Activated CD4-positive, alpha-beta memory T cell treated with anti-CD3 and anti-CD28 coated beads, Interleukin-2, amount 10 ng/mL, durations not matched to agents 7 days and 5 days (primary cell): ENCODE measurements around the gene SKIC2. TPM values are rescaled to one million over a fixed set of nuclear protein-coding genes. Genes with fewer than 3 reads are reported as not detected.
"Not testable (repeated sequence)": the region's sequence is repeated elsewhere in the genome, so short reads cannot be mapped to it uniquely, and the experiment has no call there.

Experiments
- CTCF ChIA-PET: fragments of 350-600 bp; sonication (Branson Sonifier 250); formaldehyde crosslinking; loops from one replicate; lab custom pipeline; 2021; ENCODE audit warnings: antibody characterized with exemption, inconsistent platforms; lab: Charles Lee
- POLR2A ChIA-PET: fragments of 350-600 bp; sonication (Branson Sonifier 250); formaldehyde crosslinking; loops from one replicate; lab custom pipeline; 2021; ENCODE audit warnings: antibody characterized with exemption; lab: Charles Lee
- DNase-seq: peaks from one replicate; pipeline ENCODE4 v3.0.0-alpha.2; 2020
- H3K27ac Mint-ChIP-seq: one replicate; pipeline ENCODE4 v1.8.0; 2021; ENCODE audit warnings: mild to moderate bottlenecking, mixed read lengths
- H3K27me3 Mint-ChIP-seq: one replicate; pipeline ENCODE4 v1.8.0; 2021; ENCODE audit warnings: mixed read lengths
- H3K36me3 Mint-ChIP-seq: one replicate; pipeline ENCODE4 v1.8.0; 2021; ENCODE audit warnings: low read depth, mixed read lengths
- H3K4me1 Mint-ChIP-seq: one replicate; pipeline ENCODE4 v1.8.0; 2021; ENCODE audit warnings: mixed read lengths
- H3K4me3 Mint-ChIP-seq: one replicate; pipeline ENCODE4 v1.8.0; 2021; ENCODE audit warnings: mild to moderate bottlenecking, mixed read lengths
- H3K9me3 Mint-ChIP-seq: one replicate; pipeline ENCODE4 v1.8.0; 2021; ENCODE audit warnings: mixed read lengths
- total RNA-seq, 2 experiments: library from RNA; stranded (reverse); gene quantifications; one replicate each; pipeline ENCODE4 v1.2.3, GENCODE V29; 2021

Gene SKIC2
- total RNA-seq, 2 experiments from 2014 or later = 69.4 to 74.2 TPM

DNA sequence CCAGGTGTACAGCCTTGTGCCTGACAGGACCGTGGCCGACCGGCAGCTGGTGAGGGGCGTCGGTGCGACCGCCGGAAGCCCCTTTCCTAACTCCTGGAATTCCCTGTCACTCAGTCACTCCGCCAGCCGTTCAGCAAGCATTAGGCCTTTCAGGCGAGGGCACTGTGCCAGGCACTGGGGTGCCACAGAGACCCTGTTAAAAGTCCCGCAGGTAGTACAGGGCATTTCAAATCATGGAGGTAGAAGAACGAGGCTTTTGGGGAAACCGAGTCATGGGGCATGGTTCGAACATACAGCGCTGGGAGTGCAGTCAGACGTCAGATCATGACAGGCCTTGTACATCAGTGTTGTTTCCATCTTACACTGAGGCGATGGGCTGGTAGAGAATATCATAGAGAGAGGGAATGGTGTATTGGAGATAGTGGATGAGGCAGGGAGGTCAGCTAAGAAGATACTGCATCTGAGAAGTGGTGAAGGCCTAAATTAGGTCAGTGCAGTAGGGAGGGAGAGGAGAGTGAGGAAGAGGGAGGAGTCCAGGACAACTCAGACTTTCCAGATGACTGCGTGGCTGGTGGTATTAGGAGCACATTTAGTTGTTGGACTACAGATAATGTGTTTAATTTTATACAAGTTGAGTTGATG, 13.9 kb downstream of the SKIC2 start:
- Mint-ChIP-seq H3K27ac (peak overlapping the region; percentile 99), H3K4me3 (peak overlapping the region; percentile 97), H3K9me3 (no peaks in the 10 kb centered on the region), H3K36me3 (peaks cover 26% of the 10 kb centered on the region), H3K4me1 (peaks cover 45% of the 10 kb centered on the region), H3K27me3 (no peaks in the 10 kb centered on the region)
- CTCF ChIA-PET = interaction anchor here (1.2 to 3.0 kb wide), 4 partner anchors 14 to 109 kb away, joined by 3 to 13 read pairs (median 10); partner anchors contain the start of genes NELFE, NEU1 and SKIC2
- DNase-seq = no peak
- POLR2A ChIA-PET = interaction anchor here (1.0 to 8.3 kb wide), 14 partner anchors 13 to 998 kb away, joined by 3 to 162 read pairs (median 4); partner anchors contain the start of genes CFB, CSNK2B, DDX39B and EHMT2

DNA sequence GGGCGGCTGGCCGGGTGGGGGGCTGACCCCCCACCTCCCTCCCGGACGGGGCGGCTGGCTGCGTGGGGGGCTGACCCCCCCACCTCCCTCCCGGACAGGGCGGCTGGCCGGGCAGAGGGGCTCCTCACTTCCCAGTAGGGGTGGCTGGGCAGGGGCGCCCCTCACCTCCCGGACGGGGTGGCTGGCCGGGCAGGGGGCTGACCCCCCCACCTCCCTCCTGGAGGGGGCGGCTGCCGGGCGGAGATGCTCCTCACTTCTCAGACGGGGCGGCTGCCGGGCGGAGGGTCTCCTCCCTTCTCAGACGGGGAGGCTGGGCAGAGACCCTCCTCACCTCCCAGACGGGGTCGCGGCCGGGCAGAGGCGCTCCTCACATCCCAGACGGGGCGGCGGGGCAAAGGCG, 17.1 kb downstream of the SKIC2 start:
- CTCF ChIA-PET = not testable (repeated sequence)

DNA sequence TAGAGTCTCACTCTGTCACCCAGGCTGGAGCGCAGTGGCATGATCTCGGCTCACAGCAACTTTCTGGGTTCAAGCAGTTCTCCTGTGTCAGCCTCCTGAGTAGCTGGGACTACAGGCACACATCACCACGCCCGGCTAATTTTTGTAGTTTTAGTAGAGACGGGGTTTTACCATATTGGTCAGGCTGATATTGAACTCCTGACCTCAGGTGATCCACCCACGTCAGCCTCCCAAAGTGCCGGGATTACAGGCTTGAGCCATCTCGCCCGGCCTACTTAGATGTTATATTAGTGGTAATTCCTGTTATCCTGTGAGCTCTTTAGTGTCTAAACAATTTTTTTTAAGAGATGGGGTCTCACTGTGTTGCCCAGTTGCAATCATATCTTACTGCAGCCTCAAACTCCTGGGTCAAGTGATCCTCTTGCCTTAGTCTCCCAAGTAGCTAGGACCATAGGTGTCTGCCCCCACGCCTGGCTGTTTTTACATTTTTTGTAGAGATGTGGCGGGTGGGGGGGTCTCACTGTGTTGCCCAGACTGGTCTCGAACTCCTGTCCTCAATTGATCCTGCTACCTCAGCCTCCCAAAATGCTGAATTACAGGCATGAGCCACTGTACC, 18.9 kb downstream of the SKIC2 start:
- POLR2A ChIA-PET = no interaction called here

More for the DNA sequence above, 17.1 kb downstream of the SKIC2 start:
- H3K36me3 Mint-ChIP-seq, H3K27me3 Mint-ChIP-seq, H3K9me3 Mint-ChIP-seq, DNase-seq, H3K27ac Mint-ChIP-seq, H3K4me3 Mint-ChIP-seq: not testable (repeated sequence)
- peaks cover 33% of the 10 kb centered on the region for H3K4me1 Mint-ChIP-seq
- POLR2A ChIA-PET = interaction anchor here (8.3 kb wide), 1 partner anchor 16 kb away, joined by 162 read pairs; the partner anchor contains the start of genes NELFE and SKIC2

DNA sequence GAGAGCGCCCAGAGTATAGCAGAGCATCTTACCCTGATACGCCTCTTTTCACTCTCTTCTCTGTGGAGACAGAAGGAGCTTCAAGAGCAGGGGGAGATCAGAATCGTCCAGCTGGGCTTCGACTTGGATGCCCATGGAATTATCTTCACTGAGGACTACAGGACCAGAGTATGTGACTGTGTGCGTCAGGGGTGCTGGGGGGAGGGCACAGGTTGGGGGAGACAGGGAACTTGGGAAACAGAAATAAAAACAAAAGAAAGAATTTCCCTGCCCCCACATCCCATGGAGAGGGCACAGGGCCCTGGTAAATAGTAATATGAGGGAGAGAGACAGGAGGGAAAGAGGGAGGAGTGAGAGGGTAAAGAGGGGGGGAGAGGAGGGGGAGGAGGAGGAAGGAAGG, 19.9 kb downstream of the SKIC2 start:
- DNase-seq = no peak
- H3K9me3 Mint-ChIP-seq = no peaks in the 10 kb centered on the region
- ChIA-PET CTCF (interaction anchor here (0.6 to 1.4 kb wide), 2 partner anchors 27 to 50 kb away, joined by 4 to 5 read pairs; no protein-coding TSS in a partner anchor), POLR2A (no interaction called here)
- peaks cover 10% of the 10 kb centered on the region for H3K4me1 Mint-ChIP-seq
- no peak overlapping the region for H3K4me3 Mint-ChIP-seq
- no peaks in the 10 kb centered on the region for H3K27me3 Mint-ChIP-seq
- H3K27ac Mint-ChIP-seq = peak overlapping the region; percentile 40
- H3K36me3 Mint-ChIP-seq = no peaks in the 10 kb centered on the region

More for the DNA sequence above, 18.9 kb downstream of the SKIC2 start:
- no peaks in the 10 kb centered on the region for H3K27me3 Mint-ChIP-seq
- peaks cover 4% of the 10 kb centered on the region for H3K36me3 Mint-ChIP-seq
- CTCF ChIA-PET = interaction anchor here (0.6 to 1.4 kb wide), 2 partner anchors 26 to 49 kb away, joined by 4 to 5 read pairs; no protein-coding TSS in a partner anchor
- no peak overlapping the region for H3K4me3 Mint-ChIP-seq
- H3K27ac Mint-ChIP-seq = no peak overlapping the region
- H3K9me3 Mint-ChIP-seq = no peaks in the 10 kb centered on the region
- DNase-seq = no peak
- H3K4me1 Mint-ChIP-seq = peaks cover 19% of the 10 kb centered on the region

DNA sequence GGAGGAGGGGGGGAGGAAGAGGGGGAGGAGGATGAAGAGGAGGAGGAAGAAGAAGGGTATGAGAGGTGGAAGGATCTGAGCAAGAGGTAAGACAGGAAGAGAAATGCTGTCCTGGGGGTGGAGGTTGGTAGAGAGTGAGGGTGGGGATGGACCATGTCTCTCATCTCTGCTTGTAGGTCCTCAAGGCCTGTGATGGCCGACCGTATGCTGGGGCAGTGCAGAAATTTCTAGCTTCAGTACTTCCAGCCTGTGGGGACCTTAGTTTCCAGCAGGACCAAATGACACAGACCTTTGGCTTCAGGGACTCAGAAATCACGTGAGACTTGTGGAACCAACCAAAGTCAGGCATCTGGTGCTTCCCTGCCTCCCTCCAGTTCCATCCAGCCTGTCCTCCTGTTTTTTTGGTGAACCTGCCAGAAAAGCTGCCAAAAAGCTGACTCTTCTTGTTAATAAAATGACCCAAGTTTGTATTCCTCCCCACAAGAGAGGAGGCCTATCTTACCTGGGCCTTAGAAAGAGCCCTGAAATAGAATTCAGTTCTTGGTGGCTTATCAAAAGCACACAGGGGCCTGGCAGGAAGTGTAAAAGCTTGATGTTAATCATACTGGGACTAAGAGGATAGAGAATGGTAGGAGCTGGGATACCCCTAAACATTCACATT, 20.4 kb downstream of the SKIC2 start:
- Mint-ChIP-seq H3K4me1 (peaks cover 6% of the 10 kb centered on the region), H3K4me3 (no peak overlapping the region), H3K36me3 (no peaks in the 10 kb centered on the region), H3K9me3 (no peaks in the 10 kb centered on the region), H3K27ac (peak overlapping the region; percentile 27), H3K27me3 (no peaks in the 10 kb centered on the region)
- no peak for DNase-seq
- CTCF ChIA-PET = interaction anchor here (0.6 kb wide), 1 partner anchor 155 kb away, joined by 3 read pairs; no protein-coding TSS in a partner anchor
- POLR2A ChIA-PET = interaction anchor here (0.6 to 0.8 kb wide), 2 partner anchors 18 to 72 kb away, joined by 3 read pairs; no protein-coding TSS in a partner anchor

DNA sequence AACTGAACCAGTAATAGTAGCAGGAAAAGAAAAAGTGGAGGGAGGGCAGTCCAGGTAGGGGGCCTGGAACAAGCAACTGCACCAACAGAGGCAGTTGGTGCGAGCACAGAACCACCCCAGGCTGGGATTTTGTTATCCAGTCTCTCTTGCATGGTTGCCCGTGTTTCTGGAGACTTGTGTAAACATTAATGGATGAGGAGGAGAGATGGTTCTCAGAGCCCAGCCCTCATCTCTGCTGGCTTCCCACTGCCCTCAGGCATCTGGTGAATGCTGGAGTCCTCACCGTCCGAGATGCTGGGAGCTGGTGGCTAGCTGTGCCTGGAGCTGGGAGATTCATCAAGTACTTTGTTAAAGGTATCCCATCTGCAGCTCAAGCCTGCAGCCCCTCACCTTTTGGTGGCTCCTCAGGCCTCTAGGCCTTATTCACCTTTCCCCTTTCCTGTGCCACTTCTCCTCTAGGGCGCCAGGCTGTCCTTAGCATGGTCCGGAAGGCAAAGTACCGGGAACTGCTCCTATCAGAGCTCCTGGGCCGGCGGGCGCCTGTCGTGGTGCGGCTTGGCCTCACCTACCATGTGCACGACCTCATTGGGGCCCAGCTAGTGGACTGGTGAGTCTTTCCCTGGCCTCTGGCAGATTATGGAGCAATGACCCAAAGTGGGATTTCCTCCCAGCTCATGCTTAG, 21.4 kb downstream of the SKIC2 start:
- POLR2A ChIA-PET, H3K9me3 Mint-ChIP-seq, H3K27ac Mint-ChIP-seq, H3K4me1 Mint-ChIP-seq, H3K4me3 Mint-ChIP-seq, DNase-seq, H3K27me3 Mint-ChIP-seq, H3K36me3 Mint-ChIP-seq: not testable (repeated sequence)
- CTCF ChIA-PET = interaction anchor here (0.6 kb wide), 1 partner anchor 156 kb away, joined by 3 read pairs; no protein-coding TSS in a partner anchor

DNA sequence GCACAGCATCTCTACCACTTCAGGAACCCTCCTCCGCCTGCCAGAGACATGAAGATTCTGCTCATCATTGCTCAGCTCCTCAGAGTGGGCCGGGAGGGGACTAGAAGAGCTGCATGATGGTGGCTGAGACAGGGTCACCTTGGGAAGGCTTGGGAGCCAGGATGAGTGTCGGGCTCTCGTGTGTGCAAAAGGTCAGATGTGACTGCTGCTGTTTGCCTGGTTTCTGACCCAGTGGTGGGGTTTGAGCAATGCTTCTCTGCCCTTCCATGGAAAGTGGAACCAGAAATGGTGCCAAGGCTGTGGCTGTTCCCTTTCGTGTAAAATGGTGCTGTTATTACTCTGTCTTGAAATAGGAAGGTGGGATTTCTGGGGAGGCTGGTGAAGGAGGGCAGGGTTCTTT, 22.0 kb downstream of the SKIC2 start:
- H3K4me1 Mint-ChIP-seq, H3K27ac Mint-ChIP-seq, CTCF ChIA-PET, H3K9me3 Mint-ChIP-seq, H3K4me3 Mint-ChIP-seq, H3K27me3 Mint-ChIP-seq, POLR2A ChIA-PET, H3K36me3 Mint-ChIP-seq, DNase-seq: not testable (repeated sequence)

DNA sequence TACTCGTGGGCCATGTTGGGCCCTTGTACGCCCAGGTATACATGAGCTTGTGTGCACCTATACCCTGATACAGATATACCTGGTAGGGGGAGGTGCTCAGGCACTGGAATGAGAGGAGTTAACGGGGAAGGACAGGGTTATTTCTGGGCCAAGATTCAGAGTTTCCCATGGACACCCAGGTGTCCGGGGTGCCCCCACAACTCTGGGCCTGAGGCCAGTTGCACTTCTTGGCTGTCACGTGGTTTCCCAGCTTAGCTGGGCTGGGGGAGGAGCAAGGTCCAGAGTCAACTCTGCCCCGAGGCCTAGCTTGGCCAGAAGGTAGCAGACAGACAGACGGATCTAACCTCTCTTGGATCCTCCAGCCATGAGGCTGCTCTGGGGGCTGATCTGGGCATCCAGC, 22.8 kb downstream of the SKIC2 start, which contains the start of gene C4A:
Gene C4A (plus strand): TSS at position 314 of the 400 bp plus-strand sequence. CDS start 51 bp downstream, at position 365.
- CTCF ChIA-PET, POLR2A ChIA-PET, H3K27ac Mint-ChIP-seq, H3K27me3 Mint-ChIP-seq, H3K4me3 Mint-ChIP-seq, DNase-seq, H3K9me3 Mint-ChIP-seq, H3K36me3 Mint-ChIP-seq, H3K4me1 Mint-ChIP-seq: not testable (repeated sequence)

DNA sequence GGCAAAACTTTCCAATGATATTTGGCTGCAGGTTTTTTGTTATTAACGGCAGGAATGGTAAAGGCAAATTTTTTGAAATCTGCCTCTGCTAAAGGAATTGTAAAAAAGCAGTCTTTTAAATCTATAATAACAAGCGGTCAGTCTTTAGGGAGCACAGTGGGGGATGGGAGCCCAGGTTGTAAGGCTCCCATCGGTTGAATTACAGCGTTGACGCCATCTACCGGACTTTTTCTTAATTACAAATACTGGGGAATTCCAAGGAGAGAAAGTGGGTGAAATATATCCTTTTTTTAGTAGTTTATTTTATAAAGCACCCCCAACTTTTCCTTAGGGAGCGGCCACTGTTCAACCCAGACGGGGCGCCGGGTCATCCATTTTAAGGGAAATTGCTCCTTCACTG, 30.4 kb downstream of the SKIC2 start:
- DNase-seq, H3K27me3 Mint-ChIP-seq, H3K36me3 Mint-ChIP-seq, H3K4me3 Mint-ChIP-seq, H3K9me3 Mint-ChIP-seq, H3K4me1 Mint-ChIP-seq, CTCF ChIA-PET, POLR2A ChIA-PET, H3K27ac Mint-ChIP-seq: not testable (repeated sequence)

DNA sequence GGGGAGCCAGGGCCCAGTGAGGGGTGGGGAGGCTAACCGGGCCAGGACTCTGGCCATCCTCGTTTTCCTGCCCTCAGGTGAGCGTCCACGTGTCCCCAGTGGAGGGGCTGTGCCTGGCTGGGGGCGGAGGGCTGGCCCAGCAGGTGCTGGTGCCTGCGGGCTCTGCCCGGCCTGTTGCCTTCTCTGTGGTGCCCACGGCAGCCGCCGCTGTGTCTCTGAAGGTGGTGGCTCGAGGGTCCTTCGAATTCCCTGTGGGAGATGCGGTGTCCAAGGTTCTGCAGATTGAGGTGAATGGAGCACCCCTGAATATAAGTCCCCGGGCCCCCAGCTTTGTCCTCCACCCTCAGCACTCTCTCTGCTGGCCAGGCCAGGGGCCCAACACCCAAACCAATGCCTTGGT, 35.4 kb downstream of the SKIC2 start:
- H3K4me3 Mint-ChIP-seq, POLR2A ChIA-PET, DNase-seq, CTCF ChIA-PET, H3K27me3 Mint-ChIP-seq, H3K4me1 Mint-ChIP-seq, H3K36me3 Mint-ChIP-seq, H3K9me3 Mint-ChIP-seq, H3K27ac Mint-ChIP-seq: not testable (repeated sequence)

DNA sequence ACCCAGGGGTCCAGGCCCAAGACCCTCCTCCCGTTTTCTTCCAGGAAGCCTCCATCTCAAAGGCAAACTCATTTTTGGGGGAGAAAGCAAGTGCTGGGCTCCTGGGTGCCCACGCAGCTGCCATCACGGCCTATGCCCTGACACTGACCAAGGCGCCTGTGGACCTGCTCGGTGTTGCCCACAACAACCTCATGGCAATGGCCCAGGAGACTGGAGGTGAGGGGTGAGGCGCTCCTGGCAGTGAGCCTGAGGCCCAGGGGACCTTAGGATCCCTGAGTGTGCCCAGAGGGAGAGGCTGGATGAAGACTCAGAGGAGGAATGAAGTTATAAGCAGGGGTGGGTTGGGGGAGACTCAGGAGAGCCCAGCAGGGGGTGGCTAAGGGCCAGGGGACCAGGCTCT, 37.4 kb downstream of the SKIC2 start:
- H3K27me3 Mint-ChIP-seq, POLR2A ChIA-PET, H3K4me3 Mint-ChIP-seq, H3K36me3 Mint-ChIP-seq, CTCF ChIA-PET, H3K9me3 Mint-ChIP-seq, DNase-seq, H3K27ac Mint-ChIP-seq, H3K4me1 Mint-ChIP-seq: not testable (repeated sequence)

DNA sequence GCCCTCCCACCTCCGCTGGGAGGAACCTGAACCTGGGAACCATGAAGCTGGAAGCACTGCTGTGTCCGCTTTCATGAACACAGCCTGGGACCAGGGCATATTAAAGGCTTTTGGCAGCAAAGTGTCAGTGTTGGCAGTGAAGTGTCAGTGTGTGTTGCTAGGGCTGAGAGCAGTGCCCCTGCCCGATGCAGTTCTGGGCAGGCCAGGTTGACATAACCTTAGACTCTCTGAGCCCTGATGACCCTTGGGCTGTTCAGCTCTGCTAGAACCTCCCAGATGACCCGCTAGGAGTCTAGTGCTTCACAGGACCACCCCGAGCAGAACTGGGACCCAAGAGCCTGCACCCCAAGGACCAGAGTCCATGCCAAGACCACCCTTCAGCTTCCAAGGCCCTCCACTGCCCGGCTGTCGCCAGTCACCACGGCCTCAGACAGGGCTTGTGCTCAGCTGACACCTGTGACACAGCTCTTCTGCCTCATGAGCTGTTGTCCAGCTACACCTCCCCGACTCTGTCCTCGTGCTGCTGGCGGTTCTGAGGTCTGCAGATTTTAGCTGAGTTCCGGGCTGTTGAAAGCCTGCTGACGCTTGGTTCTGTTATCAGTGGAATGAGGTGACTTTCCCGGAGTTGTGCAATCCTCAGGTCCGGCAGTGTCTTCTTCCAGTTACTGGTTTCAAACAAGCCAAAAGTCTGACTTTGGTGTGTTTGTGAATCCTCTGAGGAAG, 43.7 kb downstream of the SKIC2 start:
- H3K4me1 Mint-ChIP-seq, POLR2A ChIA-PET, H3K4me3 Mint-ChIP-seq, H3K9me3 Mint-ChIP-seq, H3K27ac Mint-ChIP-seq, DNase-seq, H3K27me3 Mint-ChIP-seq, H3K36me3 Mint-ChIP-seq, CTCF ChIA-PET: not testable (repeated sequence)
